Non-pigmented ciliary epithelial cell (primary cell): Measurements from ENCODE around the gene USP22.

Source experiments
- DNase-seq: peaks from one replicate; pipeline ENCODE4 v3.0.0-alpha.2; 2010; ENCODE audit warnings: low read depth

USP22 gene

DNA sequence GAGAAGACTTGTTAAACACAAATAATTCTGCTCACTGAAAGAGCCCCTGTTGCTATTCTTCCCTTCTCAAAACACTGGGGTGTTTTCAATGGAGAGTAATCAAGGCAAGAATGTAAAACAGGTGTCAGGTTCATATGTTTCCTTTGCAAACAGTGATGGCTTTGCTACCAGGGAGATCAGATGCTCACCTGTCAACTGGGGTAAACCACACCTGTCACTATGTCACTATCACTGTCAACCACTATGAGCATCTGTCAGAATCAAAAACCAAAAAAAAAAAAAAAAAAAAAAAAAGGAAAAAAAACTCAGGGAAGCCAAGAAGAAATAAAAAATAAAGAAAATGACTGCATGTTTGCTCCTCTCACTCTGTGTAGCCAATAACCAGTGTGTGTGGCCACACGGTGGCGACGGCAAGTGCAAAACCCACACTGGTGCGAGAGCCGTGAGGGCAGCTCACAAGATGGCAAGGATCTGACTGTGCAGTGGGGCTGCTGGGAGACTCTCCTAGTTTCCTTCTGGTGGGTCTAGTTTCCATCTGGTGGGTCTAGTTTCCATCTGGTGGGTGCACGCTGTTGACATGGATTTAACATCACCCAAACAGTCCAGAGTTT lies 22.7 kb downstream of the USP22 start:
- no peak for DNase-seq

DNA sequence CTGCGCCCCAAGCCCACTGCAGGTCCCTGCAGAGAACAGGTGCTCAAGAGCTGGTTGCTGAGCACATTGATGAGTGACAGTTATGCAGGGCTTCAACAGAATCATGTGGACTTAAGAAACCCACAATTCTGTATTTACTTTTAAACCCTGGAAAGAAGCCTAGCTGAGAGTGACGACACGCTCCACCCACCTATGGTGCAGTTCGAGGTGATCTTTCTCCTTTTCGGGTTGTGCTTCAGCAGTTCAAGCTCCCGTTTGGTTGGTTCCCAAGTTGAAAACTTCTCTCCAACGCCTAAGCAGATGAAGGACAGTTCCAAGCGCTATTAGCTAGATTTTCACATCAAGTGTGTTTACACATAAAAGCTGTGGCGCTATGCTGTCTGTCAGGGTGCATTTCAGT lies 23.9 kb downstream of the USP22 start:
- no peak for DNase-seq

DNA sequence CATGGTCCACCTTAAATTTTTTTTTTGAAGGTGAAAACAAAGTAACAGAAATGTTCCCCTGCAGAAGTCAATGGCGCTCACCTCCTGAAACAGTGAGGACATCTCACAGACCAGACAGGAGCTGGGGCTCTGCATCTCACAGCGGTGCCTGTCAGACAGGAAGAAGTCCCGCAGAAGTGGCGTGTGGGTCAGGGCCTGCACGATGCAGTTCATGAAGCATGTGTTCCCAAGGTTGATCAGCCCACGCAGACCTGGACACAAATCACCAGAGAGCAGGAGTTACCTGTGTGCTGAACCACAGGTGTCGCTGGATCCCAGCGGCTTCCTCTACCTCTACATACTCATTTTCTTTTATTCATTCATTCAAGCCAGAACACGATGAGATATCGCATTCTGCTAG lies 24.9 kb downstream of the USP22 start:
- no peak for DNase-seq

DNA sequence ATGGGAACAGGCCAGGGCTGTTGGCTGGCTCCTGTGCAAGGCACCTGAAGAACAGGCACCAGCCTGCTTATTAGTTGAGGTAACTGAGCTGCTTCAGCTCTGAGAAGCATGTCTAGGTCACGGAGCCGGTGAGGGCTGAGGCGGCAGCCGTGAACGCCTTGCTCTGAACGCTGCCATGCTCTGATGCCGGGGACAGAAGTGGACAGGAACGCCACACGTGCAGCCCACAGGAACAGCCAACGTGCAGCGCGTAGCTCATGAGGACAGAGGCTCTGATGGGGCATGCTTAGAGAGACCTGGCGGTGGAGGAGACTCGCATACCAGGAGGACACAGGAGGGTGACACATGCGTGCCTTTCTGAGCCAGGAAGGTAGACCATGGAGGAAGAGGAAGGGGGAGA lies 25.6 kb downstream of the USP22 start:
- DNase-seq = no peak

DNA sequence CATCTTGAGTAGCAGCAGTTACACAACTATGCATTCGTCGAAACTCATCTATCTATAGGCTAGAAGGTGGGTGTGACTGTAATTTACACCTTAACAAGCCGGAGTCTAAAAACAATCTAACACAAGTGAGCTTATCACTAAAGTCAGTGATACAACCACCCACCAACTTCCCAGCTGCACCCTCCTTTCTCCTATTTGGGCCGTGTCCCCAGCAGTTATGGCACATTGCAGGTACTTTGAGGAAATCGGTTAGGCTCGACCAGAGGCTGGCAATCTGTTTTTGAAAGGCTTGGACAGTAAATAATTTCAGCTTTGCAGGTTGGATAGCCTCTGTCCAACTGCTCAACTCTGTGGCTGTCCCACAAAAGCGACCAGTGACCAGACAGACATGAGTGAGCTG lies 26.0 kb downstream of the USP22 start:
- DNase-seq = no peak

DNA sequence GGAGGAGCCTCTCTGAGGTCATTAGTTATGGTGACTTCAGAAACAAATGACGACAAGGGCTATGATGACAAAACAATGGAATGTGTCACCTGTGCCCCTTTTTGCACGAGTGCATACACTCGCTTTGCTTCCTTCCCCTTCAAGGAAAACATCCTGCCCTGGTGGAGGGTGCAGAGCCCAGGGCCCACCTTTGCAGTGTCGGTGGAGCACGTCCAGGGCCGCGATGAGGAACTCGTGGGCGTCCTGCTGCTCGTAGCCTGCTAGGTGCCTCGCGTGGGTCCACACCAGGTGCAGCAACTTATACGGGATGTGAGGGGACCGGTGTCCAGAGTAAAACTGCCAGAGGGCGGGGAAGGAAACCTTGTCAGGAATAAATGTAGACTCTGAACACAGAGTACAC lies 27.2 kb downstream of the USP22 start:
- no peak for DNase-seq

DNA sequence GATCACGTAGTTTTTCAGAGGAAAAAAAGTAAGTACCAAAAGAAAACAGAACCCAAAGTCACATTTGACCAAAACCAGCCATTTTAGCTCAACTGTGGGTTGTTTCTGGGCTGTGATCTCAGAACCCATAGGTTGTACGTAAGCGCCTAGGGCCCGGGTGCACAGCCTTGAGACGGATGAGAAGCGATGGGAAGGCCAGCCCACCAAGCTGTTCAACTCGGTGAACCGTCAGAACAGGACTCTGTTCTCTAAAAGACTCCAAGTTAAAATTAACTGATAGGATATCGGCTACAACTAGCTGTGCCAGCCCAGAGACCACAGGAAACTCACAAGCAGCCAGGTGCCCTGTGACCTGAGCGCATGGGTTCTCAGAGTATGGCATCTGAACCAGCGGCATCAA lies 28.3 kb downstream of the USP22 start:
- DNase-seq = no peak

DNA sequence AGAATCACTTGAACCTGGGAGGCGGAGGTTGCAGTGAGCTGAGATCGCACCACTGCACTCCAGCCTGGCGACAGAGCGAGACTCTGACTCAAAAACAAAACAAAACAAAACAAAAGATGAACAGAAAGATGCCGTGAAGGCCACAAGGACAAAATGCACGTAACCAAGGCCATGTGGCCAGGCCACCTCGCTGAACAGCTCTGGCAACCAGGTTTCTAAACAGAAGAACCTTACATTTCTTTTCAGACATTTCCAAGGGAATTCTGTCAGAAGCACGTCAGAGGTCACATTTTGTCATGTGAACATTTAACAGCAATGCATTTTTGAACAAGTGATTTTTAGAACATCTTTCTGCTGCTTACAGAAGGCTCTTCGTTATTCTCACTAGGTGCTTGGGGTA lies 28.8 kb downstream of the USP22 start:
- no peak for DNase-seq

DNA sequence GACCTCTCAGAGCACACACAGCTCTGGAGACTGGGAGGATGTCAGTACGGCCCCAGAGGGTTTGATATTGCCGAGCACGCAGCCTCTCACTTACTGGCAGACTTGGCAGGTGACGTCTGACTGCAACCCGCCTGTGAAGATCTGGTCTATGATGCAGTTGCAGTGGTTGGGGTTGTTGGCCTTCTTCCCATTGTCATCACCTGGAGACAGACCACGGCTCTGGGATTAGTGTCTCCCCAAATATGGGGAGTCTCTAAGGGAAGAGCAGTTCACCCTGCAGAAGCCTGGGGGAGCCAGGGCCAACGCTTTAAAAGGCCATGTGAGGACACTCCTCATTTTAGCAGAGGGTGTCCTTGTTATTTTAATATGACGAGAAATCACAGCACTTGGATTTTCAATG lies 30.1 kb downstream of the USP22 start:
- no peak for DNase-seq

DNA sequence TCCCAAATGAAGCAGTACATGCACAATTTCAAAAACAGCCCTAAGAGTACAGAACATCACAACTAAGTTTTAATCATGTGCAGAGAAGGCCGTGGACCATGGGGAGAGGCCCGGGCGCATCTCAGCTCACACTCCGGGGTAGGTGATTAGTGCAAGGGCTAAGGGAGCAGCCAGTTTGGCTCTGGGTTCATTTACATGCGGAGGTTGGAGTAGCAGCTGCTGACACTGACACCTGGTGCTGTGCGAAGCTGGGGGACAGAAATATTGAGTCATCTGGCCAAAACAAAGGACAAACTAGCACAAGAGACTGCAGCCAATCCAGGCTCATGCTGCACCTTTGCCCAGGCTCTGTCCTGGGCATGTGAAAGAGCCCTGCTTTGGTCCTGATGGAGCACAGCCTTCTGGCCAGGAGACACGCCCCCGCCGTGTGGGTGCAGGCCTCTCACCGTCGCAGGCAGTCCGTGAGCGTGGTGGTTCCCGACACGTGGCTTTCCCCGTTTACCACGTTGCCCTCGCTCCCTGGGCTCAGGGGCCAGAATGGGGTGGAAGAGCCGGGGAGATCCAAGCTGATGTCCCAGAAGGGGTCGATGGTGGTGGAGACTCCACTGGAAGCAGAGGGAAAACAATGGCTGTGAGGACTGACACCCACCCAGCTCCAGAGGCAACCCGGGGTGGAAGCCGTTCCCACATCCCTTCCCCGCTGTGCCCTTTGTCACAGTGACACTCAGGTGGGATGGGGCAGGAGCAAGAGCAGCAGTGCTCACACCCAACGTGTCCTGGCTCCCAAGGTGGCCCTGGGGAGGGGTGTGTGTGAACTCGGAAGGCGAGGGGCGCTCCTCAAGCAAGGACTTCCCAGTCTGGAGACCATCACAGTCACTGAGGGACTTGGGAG lies 31.9 kb downstream of the USP22 start:
- no peak for DNase-seq

DNA sequence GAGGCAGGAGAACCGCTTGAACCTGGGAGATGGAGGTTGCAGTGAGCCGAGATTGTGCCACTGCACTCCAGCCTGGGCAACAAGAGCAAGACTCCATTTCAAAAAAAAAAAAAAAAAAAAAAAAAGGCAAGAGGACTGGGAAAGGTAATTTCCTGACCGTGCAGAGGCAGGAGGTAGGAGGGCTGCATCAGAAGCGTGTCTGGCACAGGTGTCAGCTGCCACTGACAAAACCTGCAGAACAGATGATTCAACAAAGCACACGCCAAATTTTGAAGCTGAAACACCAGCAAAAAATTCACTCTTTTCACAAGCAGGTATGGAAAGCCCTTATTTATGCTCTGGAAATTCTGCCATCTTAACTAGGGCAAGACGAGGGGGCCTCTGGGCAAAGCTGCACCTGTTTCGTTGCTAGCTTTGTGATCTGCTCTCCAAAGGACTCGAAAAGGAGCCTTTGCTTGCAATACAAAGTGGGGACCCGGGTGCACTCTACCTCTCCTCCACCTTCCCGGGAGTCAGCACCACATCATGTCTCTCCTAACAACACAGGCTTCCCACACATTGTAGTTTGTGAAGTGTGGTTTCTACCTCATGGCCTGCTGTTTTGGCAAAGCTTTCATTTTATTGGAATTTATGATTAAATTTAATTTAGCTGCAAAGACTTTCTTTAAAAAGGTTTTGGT lies 33.7 kb downstream of the USP22 start:
- no peak for DNase-seq

DNA sequence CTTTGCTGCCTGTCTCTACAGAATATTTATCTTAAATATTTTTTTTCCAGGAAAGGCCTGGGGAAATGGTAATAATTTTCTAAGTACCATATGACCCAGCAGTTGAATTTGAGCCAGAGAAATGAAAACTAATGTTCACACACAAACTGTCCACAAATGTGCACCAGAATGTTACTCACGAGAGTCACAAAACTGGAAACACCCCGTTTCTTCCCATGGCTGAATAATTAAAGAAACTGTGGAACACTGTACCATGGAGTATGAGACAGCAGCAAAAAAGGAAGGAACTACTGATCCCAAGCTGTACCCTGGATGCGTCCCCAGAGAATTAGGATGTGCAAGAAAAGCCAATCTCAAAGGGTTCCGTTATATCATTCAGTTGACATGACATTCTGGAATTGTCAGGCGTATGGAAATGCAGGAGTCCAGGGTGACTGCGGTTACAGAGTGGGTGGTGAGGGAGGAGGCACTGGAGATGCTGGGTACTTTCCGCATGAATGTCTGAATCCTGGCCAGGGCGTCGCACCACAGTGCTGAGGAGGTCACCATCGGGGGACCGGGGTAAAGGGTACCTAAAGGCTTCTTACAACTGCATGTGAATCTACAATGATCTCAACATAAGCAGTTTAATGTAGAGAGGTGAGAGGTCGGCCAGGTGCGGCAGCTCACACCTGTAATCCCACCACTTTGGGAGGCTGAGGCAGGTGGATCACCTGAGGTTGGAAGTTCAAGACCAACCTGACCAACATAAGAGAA lies 34.5 kb downstream of the USP22 start:
- DNase-seq = no peak

DNA sequence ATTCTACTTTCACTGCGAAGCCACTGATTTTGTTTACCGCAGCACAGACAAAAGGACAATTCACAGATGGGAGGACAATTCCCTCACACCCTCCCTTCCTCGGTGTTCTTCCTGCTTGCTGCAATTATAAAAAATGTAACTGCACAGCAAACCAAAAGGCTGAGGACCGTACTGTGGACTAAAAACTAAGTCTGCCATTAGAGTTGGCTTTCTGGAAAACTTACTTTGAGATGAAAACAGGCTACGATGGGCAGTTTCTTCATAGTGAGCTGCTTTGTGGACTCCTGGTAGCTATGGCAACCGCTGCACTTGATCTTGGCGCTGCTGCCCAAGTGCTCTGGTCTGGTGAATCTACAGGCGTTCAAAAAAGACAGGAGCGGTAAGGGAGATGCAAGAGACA lies 35.2 kb downstream of the USP22 start:
- no peak for DNase-seq

DNA sequence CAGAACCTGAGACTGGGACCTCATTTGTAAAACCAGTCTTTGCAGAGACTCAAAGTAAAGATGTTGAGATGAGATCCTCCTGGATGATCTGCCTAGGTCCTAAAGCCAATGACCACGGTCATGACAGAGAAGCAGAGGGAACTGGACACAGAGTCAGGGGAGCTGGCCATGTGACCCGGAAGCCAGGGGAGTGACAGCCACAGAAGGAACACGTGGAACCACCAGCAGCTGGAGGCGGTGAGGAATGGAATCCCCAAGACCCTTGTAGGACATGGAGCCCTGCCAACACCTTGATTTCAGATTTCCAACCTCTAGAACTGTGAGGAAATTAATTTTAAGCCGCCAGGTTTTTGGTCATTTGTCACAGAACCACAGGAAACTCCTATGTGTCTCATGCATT lies 37.0 kb downstream of the USP22 start:
- DNase-seq = no peak

DNA sequence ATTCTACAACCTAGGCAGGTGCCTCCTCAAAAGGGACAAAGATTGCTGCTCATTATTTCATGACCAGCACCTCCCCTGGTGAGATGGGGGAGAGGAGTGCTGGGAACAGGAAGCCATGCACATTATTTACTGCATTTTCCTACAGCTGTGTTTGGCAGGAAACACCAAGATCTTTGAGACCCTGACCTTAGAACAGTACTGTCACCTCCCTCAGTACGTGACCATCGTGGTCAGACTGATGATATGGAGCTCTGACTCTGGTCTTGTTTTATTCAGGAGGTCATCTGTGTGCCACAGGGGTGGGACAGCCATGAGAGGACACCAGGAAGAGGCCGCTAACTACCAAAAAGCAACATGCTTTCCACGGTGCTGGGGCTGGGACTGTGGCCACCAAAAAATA lies 37.4 kb downstream of the USP22 start:
- DNase-seq = no peak

DNA sequence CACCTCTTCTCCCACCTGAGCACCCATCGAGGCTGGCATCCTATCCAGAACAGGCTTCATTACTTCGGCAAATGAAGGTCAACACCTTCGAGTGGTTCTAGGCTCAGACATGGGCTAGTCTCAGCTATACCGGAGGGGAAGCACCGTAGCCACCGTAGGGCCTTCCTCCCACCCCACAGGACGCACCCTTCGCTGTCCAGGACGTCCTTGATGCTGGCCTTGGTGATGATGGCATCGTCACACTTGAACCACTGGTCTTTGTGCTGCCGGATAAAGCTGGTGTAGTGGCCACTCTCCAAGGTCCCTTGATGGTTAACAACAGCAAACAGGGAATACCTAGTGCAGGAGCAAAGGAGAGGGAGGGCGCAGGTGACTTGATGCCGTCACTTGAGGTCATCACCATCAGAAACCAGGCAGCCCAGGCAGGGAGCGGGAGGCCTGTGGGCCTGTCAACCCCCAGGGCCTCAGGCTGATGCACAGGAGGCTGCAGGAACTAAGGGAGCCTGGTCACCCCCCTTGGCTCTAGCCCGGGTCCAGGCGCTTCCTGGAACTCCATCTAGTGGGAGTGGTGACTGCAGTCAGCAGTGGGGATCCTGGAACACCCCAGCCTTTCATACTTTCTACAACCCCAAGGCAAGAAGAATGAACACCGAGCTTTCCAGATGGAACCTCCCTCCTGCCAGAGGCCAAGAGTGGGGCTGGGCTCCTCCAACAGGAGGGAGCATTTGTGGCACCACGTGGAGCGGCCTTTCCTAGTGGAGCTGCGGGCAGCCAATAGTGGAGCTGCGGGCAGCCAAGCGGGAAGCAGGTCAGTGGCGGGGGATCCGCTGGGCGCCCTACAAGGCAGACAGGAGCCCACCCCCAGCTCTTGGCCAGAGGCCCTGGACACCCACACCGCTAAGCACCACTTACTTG lies 38.5 kb downstream of the USP22 start:
- no peak for DNase-seq

DNA sequence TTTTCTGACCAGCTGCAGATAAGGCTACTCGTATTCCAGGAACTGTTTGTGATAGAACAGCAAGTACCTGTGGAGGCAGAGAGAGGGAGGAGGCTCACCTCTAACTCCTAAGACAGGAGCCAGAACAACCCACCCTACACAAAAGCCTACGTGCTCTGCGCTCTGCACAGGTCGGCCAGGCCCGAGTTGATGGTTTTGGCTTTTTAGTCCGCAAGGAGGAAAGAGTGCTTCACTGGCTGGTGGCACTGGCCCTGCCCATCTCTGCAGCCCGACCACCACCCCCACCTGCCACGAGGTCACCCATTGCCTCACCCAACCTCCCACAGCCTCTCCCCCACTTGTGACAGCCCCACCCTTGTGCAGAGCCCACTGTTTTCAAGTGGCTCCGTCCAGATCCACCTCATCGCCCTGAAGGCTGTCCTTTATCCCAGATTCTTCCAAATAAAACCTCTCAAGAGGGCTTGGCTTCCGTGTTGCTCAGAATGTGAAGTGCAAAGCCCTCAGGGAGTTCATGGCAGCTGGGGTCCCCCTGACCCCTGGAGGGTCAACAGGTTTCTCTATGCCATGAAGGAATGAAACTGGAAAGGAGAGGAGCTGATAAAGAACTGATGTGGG lies 39.7 kb downstream of the USP22 start:
- no peak for DNase-seq

DNA sequence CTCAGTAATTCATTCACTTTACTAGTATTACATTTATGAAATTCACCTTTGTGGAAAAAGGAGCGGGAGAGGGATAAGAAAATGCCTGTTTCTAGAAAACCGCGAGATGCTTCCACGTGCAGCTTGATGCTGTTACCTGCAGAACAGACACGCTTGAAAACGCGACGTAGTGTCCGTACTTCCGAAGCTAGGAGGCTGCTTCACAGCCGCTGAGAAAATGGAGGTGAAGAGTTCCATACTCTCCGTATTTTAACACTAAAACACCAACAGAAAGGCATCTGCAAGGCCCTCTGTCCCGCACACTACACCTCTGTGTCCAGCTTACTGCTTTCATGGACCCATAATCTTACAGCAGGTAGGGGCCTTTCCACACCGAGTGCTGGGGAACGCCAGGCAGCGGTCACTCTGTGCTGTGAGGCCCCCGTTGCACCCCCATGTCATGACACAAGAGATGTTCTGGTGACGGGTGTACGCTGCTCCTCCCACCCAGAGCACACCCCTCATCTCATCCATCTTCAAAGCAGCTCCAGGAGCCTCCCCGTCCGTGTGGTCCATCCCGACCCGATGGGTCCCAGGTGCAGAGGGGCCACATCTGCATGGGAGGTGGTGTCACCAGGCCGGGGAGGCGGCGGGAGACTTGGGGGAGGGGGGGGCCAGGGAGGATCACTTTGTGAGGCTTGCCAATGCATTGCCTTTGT lies 40.4 kb downstream of the USP22 start:
- DNase-seq = no peak

DNA sequence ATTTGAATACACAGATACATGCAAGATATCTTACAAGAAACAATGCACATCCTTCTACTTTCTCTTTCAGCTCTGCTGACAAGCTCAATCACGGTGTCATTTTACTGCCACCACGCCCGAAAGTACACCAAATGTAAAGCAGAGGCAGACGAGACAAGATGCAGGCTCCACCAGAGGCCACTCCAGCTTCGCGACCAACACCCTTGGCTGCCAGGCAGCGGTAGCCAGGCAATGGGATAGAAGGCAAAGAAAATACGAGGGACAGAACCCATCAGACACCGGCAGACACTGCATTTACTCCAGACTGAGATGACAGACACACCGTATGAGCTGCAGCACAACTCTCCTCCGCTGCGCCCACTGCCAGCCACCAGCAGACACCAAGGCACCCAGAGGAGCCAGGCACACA lies 41.0 kb downstream of the USP22 start:
- no peak for DNase-seq

DNA sequence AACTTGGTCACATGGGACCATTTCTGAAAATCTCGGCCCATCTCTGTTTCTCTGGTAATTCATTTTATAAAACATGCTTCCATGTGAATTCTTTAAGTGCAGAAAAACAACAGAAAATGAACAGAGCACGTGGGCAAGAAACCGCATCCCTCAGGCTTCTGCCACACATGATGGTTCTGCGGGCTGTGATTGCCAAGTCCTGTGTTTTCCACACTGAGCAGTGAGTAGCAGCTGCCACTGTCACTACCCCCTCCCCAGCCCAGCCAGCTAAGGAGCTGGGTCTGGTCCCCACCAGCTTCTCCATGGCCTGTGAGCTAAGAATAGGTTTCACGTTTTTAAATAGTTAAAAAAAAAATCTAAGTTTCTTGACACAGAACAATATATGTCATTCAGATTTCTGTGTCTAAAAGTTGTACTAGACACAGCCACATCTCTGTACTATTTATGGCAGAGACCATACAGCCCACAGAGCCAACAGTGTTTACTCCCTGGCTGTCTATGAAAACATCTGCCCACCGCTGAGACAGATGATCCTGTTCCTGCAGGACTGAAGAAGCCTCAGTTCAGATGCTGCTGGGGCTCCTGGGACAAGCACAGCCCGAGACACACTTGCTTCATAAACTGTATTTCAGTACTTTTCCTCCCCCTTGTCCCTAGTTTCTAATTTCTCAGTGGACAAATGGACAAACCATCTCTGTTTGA lies 41.5 kb downstream of the USP22 start:
- no peak for DNase-seq
